HG03108 (cell line): ENCODE measurements around the gene IDS.
"Not testable (repeated sequence)": the region's sequence is repeated elsewhere in the genome, so short reads cannot be mapped to it uniquely, and the experiment has no call there.

Experiments
- ATAC-seq: cut with Tn5 transposase; IDR thresholded peaks from one replicate; pipeline ENCODE4 v1.9.1; 2021; ENCODE audit warnings: moderate library complexity; ENCODE audit not compliant: unreplicated experiment

Gene IDS

DNA sequence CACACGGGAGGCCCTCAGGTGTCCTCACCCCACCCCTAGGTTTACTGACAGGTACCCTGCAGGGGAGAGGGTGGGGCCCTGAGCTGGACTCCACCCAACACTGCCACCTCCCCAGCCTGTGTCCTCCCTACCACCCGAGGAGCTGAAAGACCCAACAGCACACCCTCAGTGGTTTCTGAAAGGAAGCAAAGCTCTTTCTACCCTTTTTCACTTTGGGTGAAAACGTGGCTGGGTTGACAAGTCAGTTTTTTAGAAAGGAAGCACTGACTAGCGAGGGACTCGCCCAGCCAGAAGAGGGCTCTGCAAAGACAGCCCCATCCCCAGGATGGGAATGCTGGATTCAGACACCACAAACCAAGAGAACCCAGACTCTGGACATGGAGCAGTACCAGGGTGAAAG, 2.2 kb downstream of the IDS start:
- ATAC-seq: not testable (repeated sequence)

GRCh38 chrX:149499766-149500165, 5.3 kb downstream of the IDS start:
- ATAC-seq: no peak

- ATAC-seq: no peak
Observed at GRCh38 chrX:149498767-149499166, 6.3 kb downstream of the IDS start.

DNA sequence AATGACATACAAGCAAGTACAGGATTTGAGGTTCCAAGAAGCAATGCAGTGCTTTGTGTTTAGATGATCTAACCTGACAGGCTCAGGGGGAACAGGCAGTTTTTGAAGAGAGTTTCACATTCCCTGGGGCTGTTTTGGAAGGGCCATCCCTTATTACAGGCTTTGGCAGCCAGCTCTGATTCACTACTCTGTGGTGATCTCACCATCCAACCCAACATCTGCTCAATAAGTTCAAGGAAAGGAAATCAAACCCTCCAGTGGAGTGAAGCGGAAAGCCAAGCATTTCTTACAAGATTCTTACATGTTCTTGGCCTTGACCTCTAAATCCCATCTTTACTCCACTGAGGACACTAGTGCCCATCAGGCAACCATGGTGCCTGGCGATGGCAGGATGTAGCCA, 7.5 kb downstream of the IDS start:
- no peak for ATAC-seq

DNA sequence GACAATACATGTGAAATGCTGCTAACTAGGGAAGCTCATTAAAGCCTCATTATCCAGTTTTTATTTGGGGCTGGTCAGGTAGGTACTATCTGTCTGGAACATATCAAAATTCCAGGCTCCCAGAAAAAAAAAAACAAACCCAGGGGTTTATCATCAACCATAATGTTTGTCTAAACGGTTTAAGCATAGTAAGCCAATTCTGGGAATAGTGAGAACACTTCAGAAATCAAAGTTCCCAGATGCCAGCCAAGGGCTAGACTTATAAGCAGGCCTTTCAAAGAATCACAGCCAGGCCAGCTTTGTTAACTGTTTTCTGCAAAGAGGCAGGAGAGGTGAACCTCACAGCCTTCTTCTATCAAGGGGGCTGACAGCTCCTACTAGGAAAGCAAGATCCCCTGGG, 8.1 kb downstream of the IDS start:
- no peak for ATAC-seq

GRCh38 chrX:149495573-149496071, 9.5 kb downstream of the IDS start:
- ATAC-seq: no peak

DNA sequence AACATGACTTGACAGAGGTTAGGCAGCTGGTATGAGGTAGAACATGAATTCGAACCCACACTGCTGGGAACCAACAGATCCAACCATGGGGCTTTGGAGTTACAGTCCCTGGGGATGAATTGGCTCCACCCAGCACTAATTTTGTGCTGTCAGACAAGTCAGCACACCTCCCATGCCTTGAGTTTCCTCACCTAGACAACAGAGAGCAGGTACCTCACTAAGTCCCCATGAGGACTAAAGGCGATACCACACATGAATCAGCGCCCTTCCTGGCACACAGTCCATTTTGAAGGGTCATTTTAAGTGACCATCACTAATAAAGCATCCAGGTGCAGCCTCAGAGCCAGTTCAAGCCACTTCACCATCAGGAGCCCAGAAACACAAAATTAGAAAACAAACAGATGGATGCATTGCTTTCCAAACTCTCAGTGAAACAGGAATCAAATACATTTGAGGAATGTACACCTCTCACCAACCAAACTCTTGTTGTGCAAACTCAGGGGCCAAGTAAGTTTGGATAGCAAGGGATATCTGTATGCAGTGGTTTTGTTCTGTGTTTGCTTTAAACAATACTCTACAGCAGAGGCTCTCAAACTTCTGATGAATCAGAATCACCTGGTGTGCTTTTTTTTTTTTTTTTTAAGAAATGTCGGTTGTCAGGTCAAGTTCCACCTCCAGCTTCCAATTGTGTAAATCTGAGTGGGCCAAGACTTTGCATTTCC, 10.1 kb downstream of the IDS start:
- ATAC-seq: no peak

GRCh38 chrX:149493567-149494562, 11.2 kb downstream of the IDS start:
- no peak for ATAC-seq

DNA sequence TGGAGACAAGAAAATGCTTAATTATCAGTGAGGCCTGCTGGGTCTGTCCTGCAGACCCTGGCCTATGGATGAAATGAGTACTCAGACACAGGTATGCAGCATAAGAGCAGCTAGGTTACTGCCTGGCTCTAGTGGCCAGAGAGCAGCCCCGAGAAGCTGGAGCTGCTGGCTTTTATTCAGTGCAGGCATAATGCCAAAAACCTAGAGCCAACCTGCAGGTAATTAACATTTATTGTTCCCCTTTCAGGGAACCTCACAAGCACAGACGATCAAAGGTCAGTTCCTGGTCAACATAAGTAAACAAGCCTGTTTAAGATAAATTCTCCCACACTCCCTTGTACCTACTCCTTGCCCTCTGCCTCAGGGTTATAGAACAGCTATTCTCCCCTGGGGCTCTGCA, 13.3 kb downstream of the IDS start:
- no peak for ATAC-seq

GRCh38 chrX:149490100-149490499, 15.0 kb downstream of the IDS start:
- ATAC-seq: no peak

DNA sequence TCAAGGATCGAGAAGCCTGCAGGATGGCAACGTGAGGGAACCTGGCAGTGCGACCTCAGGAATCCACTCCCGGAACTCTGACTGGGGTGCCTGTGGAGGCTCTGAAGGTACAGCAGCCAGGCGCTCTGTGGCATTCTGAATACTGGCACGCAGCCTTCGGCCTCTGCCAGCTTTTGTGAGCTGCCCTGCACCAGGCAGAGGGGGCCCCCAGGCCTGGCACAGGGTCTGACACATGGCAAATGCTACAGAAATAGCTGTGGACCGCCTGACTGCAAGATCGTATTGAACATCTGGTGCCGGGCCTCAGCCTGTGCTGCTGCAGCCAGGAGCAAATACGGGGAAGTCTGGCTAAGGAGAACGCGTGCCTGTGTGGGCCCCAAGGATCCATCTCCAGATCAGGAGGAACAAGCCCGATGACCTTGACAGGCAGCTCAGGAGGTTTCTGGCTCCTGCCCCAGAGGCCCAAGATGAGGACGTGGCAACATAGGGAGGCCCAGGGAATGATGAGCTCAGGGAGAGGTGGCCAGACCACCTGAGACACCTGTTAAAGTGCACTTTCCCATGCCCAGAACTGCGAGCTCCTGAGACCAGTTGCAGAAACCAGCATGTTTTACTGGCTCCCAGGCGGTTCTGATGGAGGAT, 16.6 kb downstream of the IDS start:
- ATAC-seq: not testable (repeated sequence)

DNA sequence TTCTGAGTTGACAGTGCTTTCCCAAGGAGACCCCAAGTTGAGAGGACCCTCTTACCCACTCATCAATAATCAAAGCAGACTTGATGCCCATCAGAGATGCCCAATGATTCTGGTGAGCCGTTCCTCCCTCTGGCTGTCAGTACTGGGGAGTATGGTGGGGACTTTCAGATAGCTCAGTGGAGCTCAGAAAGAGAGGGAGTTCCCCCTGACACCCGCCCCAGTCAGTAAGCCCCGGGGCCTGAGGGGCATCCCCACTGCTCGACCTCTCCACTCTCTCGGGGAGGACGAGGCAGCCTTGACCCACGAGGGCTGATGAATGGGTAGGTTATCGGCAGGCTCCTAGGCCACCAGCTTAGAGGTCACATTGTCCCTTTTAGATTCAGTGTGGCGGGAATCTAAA, 17.1 kb downstream of the IDS start:
- not testable (repeated sequence) for ATAC-seq

DNA sequence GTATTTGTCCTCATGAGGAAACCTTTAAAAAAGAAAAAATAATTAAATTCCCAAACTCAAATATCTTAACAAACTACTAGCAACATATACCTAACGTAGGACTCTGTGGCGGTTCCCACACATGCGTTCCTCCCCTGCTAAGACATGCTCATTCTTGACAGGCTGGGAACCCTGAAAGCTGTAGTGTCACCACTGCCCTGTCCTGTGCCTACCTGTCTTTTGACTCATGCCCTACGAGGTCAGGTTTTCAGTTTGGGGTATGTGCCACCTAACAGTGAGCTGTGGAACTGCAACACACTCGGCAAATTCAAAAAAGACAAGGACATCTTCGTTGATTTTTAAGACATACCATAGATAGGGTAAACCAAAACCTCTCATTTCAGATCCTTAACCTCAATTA, 17.8 kb downstream of the IDS start:
- no peak for ATAC-seq

- no peak for ATAC-seq
Observed at GRCh38 chrX:149476513-149476912, 28.6 kb downstream of the IDS start.

- ATAC-seq: no peak
Observed at GRCh38 chrX:149473966-149474365, 31.1 kb downstream of the IDS start.

DNA sequence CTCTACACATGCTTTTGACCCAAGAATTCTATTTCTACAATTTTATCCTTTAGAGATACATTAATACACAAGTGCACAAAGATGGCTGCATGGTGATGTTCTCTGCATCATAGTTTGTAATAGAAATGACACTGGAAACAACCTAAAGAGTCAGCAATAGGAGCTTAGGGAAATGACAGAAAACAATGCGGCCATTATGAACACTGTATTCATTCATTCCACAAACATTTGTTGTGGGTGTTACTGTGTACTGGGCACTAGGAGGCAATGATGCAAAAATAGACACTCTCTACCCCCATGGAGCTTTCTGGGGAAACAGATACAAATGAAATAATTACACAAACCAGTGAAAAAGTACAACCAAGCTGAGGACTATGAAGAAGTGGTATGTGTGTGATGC, 32.0 kb downstream of the IDS start:
- ATAC-seq: no peak

DNA sequence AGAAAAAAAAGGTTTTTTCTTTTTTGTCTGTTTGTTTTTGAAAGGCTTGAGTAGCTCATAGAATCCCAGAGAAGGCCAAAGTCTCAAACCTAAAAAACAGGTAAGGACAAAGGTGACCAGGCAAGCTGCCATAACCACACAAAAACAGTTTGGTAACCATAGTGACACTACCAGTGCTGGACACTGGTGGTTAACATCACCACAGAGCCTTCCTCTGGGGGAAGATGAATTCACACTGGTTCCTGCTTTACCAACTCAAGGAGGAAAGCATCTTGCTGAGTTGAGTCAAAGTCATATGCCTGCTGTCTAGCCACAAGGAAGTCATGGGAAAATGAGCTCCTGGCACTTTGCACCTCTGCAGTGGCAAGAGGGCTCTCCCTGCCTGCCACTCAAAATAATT, 32.5 kb downstream of the IDS start:
- no peak for ATAC-seq

DNA sequence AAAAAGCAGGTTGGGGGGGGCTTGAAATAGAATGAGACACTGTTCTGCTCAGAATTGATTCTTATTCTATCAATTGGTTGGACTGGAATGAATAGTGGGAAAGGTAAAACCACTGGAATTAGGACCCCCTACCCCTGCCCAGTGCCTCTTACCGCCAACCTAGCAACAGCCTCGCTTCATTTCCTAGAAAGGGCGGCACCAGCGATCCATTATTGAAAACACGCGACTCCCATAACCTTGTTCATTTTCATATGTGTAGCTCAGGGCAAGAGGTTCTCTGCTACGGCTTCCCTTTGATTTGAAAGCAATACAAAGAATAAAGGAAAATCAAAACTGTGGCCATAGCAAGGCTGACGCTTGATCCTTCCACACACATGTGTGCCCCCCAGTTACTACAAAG, 33.7 kb downstream of the IDS start:
- ATAC-seq: no peak

DNA sequence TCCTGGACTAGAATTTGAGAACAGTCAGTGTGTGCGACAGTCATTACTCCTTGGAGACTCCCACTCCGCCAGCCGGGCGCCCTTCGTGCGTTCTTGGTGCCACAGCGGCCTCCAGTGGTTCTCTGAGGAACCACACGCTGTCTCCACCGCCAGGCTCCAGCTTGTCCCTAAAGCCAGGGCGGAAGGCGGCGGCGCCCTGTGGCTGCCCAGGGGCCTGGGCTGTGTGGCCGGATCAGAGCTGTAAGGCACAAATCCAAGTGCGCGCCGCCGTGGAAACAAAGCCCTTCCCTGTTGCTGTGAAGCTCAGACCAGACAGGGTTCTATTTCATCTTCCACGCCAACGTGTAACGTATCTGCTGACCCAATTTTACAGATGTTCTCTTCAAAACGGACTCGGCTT, 34.2 kb downstream of the IDS start:
- peak; percentile 88 for ATAC-seq

DNA sequence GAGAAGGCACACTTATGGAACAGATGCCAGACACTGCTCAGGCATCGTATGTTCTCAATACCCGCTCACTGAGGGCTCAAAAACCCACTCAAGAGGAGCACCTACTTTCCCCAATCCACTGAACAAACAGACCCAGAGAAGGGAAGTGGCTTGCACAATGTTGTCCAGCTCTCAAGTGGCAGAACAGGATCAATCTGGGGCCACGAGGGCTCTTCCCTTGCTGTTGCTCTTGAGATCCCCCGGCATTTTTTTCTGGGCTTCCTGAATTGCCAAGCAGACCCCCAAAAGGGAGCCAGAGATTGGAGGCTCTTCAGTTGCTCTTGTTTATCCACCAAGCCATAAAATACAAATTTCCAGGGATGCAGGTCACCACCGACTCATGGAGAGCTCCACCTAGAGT, 35.7 kb downstream of the IDS start:
- ATAC-seq: no peak

GRCh38 chrX:149467920-149468319, 37.2 kb downstream of the IDS start:
- ATAC-seq: no peak
